Transverse colon (tissue), 4 donors: ENCODE results near the gene TOB1. TPM values are rescaled to one million over a fixed set of nuclear protein-coding genes. Genes with fewer than 3 reads are reported as not detected.

ENCODE experiments used
- DNase-seq: peaks from one replicate; pipeline ENCODE4 v3.0.0-alpha.2; 2019
- H3K27ac ChIP-seq, 4 donors: fragments of 200-600 bp; sonication (generic); 2 replicates each; pipeline ENCODE4 v1.5.1; 2016 to 2018; ENCODE audit warnings: inconsistent platforms in 4 of 4
- H3K27me3 ChIP-seq: fragments of 200-600 bp; sonication (generic); 2 replicates; pipeline ENCODE4 v1.5.1; 2017; ENCODE audit warnings: inconsistent platforms
- H3K36me3 ChIP-seq, 4 donors: fragments of 200-600 bp; sonication (generic); 2 replicates each; pipeline ENCODE4 v1.5.1; 2017 to 2019; ENCODE audit warnings: inconsistent platforms in 4 of 4
- H3K4me1 ChIP-seq, 4 donors: fragments of 200-600 bp; sonication (generic); 2 replicates each; pipeline ENCODE4 v1.5.1; 2017 to 2020; ENCODE audit warnings: inconsistent platforms in 4 of 4
- H3K4me3 ChIP-seq, 4 donors: fragments of 200-600 bp; sonication (generic); 1 replicate in 1 of 4; 2 replicates in 3 of 4; pipeline versions ENCODE4 v1.5.1 to v1.6.1; 2017 to 2019; ENCODE audit warnings: inconsistent platforms in 4 of 4
- H3K9me3 ChIP-seq, 2 donors: fragments of 200-600 bp; sonication (generic); 2 replicates each; pipeline ENCODE4 v1.5.1; 2017 to 2019; ENCODE audit warnings: inconsistent platforms in 2 of 2
- EP300 ChIP-seq: sonication (generic); formaldehyde crosslinking; IDR thresholded peaks from one replicate; pipeline ENCODE4 v1.6.1; 2017; ENCODE audit warnings: antibody characterized with exemption, low read depth
- POLR2A ChIP-seq: fragments of 450-650 bp; IDR thresholded peaks from one replicate; pipeline ENCODE4 v1.6.1; 2016; ENCODE audit warnings: antibody characterized with exemption, mild to moderate bottlenecking, moderate library complexity
- POLR2AphosphoS5 ChIP-seq, 3 donors: sonication (generic); formaldehyde crosslinking; IDR thresholded peaks; one replicate each; pipeline ENCODE4 v1.6.1; 2016; ENCODE audit warnings: antibody characterized with exemption in 3 of 3
- WGBS, 2 donors: methylation state at CpG; one replicate each; pipeline ENCODE4 v1.1.5; 2018; ENCODE audit warnings: low coverage in 1 of 2; 5-methylcytosine and 5-hydroxymethylcytosine counted together
- in situ Hi-C, 4 donors: fragments of 200-750 bp; cut with MboI; loops; one replicate each; pipeline versions ENCODE4 v1.15.0 to v1.15.1; 2017; ENCODE audit warnings: low sequenced_read_pairs in 3 of 4, low pct_ligation_motif_present in 1 of 4, low pct_unique_long_range_greater_than_20kb in 1 of 4
- intact Hi-C: fragments of 100-400 bp; cut with DNase I; formaldehyde crosslinking; loops from one replicate; pipeline ENCODE4 v1.15.1; 2023; ENCODE audit warnings: low total_unique reads
- total RNA-seq, 4 donors: library from RNA; depleted of rRNA; stranded (reverse); fragments of >200 nt; gene quantifications; one replicate each; pipeline ENCODE4 v1.1.0, GENCODE V29; 2016
- TF ChIP-seq, protein P1 (sequence below), 5 experiments: fragments of 200-600 bp in 3 of 5; fragments of 450-650 bp in 2 of 5; sonication (generic) in 3 of 5; IDR thresholded peaks; 1 replicate in 2 of 5; 2 replicates in 3 of 5; pipeline ENCODE4 v1.5.1; 2016 to 2017; ENCODE audit warnings: antibody characterized with exemption in 5 of 5, inconsistent platforms in 3 of 5, mild to moderate bottlenecking in 2 of 5, moderate library complexity in 1 of 5

TOB1 gene
- total RNA-seq, 4 donors from 2014 or later, result 69.1 to 88.3 (median 75.5) TPM

DNA sequence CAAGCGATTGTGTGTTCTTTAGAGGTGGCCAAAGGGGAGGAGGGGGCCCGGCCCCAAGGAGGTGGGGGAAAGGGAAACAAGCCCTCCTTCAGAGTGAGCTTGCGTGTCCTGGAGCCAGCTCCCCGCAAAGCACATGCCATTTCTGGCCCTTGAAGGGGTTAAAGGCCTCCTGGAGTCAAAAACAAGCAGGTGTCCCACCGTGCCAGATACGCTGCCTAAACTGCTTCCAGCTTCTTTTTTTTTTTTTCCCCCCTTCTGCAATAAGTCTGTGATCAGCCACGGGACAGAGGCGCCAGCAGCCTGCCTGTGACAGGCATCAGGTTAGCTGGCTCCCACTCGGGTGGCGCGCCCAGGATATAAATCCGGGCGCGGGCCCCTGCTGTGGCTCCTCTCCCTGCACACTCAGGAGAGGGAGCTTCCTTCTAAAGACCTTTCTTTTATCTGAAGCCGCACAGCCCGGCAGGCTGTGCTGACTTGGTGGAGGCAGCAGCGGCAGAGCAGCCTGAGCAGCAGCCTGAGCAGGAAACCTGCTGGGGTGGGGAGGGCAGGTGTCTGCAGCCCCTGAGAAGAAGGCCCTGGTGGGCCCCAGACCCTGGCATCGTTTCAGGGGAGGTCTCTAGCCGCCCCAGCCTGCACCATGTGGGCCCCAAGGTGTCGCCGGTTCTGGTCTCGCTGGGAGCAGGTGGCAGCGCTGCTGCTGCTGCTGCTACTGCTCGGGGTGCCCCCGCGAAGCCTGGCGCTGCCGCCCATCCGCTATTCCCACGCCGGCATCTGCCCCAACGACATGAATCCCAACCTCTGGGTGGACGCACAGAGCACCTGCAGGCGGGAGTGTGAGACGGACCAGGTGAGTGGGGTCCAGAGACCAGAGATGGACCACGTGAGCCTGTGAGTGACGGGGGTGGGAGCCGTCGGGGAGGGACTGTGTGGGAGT, 30.6 kb downstream of the TOB1 start, which contains the start of gene WFIKKN2:
Gene WFIKKN2 (plus strand): TSS at position 286 of the 934 bp plus-strand sequence. CDS start 352 bp downstream, at position 638.
- intact Hi-C loops (no loop called here), in situ Hi-C loops (loop anchor here in 2 of 4 donors (10.0 to 25.0 kb wide), 2 partner anchors 291 to 298 kb away; partner anchors contain the start of genes SPATA20 (in 2 of the 2) and EPN3 (in 1 of the 2))
- H3K36me3 ChIP-seq, result no peaks in the 10 kb centered on the region
- peaks cover 0 to 15% (median 13%) of the 10 kb centered on the region in 4 donors for H3K4me1 ChIP-seq
- no peak within 1 kb of the TSS for H3K27ac ChIP-seq
- WGBS, 2 donors, result 44% methylated on average over 25 of the region's 39 CpGs; no CpG with 5 or more reads in 1 of the 2 donors
- DNase-seq, result peak; percentile 26
- peak within 1 kb of the TSS in 3 of 4 donors; percentile 14 to 34 (median 14) for H3K4me3 ChIP-seq
- H3K9me3 ChIP-seq, result no peaks in the 10 kb centered on the region
- TF ChIP-seq POLR2AphosphoS5 (IDR thresholded peaks at IDR 0.05) (no peak), EP300 (no peak), POLR2A (no peak)
- TF ChIP-seq, protein P1, sequence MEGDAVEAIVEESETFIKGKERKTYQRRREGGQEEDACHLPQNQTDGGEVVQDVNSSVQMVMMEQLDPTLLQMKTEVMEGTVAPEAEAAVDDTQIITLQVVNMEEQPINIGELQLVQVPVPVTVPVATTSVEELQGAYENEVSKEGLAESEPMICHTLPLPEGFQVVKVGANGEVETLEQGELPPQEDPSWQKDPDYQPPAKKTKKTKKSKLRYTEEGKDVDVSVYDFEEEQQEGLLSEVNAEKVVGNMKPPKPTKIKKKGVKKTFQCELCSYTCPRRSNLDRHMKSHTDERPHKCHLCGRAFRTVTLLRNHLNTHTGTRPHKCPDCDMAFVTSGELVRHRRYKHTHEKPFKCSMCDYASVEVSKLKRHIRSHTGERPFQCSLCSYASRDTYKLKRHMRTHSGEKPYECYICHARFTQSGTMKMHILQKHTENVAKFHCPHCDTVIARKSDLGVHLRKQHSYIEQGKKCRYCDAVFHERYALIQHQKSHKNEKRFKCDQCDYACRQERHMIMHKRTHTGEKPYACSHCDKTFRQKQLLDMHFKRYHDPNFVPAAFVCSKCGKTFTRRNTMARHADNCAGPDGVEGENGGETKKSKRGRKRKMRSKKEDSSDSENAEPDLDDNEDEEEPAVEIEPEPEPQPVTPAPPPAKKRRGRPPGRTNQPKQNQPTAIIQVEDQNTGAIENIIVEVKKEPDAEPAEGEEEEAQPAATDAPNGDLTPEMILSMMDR (IDR thresholded peaks at IDR 0.05), result no peak
- peaks cover 24% of the 10 kb centered on the region for H3K27me3 ChIP-seq

DNA sequence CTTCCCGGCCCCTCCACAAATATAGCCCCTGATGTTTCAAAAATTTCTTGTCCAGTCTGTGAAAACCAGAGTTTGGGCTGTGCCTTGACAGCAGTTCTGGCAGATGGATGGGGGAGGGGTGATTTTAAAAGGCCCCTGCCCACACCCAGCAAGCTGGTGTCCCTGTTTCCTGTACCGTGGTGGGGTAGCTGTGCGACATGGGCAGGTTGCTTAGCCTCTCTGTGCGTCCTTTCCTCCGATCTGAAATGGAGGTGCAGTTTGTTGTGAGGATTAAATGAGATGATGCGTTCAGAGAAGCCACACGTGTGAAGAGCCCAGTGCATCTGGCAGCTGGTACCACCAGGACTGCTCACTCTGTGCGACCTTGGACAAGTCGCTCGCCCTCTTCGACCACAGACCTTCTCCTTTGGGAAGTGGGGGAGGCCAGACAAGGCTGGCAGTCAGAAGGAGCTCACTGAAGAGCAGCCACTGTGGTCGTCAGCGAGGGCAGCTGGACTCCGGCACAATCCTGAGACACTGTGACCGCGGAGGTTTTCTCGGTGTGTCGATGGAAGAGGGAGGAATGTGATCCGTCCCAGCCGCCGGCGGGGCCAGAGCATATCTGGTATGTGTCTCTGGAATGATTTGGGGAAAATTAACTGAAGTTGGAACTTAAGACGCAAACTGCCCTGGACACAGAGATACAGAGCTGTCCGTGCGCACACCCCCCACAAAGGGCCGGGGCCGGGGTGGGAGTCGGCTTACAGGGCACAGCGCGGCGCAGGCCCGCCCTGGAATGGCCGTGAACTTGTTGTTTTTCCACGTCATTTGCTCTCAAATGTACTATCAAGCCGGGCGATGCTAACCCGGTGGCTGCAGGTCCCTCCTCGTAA, 31.5 kb downstream of the TOB1 start:
- Histone ChIP-seq H3K9me3 (no peaks in the 10 kb centered on the region), H3K27ac (no peak overlapping the region), H3K4me1 (peaks cover 0 to 15% (median 13%) of the 10 kb centered on the region in 4 donors), H3K4me3 (peak overlapping the region in 3 of 4 donors; percentile 14 to 34 (median 14)), H3K36me3 (no peaks in the 10 kb centered on the region), H3K27me3 (peaks cover 24% of the 10 kb centered on the region)
- intact Hi-C loops, result no loop called here
- no peak for DNase-seq
- 57% methylated on average over 38 of the region's 38 CpGs; no CpG with 5 or more reads in 1 of the 2 donors for WGBS, 2 donors
- in situ Hi-C loops, result loop anchor here in 2 of 4 donors (10.0 to 25.0 kb wide), 2 partner anchors 290 to 297 kb away; partner anchors contain the start of genes SPATA20 (in 2 of the 2) and EPN3 (in 1 of the 2)
- no peak for TF ChIP-seq POLR2AphosphoS5 (IDR thresholded peaks at IDR 0.05)
- TF ChIP-seq, protein P1 (IDR thresholded peaks at IDR 0.05), result no peak
- TF ChIP-seq POLR2A, result no peak
- TF ChIP-seq EP300, result no peak

DNA sequence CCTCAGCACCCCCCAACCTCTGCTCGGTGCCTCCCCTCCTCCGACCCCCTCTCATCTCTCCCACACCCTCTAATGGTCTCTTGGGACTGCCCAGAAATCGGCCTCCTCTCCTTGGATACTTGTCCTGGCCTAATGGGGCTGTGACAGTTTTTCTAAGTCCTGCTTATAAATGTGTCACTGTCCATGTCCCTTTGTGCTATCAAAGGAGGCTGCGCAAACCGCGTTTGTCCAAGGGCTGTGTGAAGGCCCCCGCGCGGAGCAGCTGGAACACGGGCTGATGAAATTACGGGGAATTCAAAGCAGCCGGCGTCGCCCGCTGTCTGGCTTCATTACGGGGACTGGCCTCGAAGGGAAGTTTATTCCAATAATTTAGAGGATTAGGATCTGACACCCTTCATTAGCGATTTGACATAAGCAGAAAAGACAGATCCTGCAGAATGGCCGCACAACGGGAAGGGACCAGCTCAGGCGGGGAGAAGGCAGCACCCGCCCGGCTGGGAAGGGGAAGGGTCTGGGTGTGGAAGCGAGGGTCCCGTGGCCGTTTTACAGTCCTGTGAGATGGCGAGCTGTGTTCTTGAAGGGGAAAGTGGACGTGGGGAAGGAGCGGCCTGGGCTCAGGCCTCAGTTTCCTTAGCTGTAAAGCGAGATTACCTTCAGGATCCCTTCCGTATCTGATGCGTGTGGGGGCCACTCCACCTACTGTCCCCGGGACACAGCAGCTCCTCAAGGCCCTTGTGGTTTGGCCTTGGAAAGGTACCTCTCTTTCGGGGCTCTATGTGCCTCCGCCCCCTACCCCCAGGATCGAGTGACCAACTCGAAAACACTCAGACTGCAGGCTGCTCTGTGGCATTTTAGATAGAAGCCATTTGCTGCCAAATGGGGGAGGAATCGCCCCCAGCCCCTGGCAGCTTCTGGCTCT, 32.4 kb downstream of the TOB1 start:
- Histone ChIP-seq H3K9me3 (no peaks in the 10 kb centered on the region), H3K36me3 (no peaks in the 10 kb centered on the region), H3K4me3 (no peak overlapping the region), H3K27me3 (peaks cover 24% of the 10 kb centered on the region), H3K4me1 (peaks cover 0 to 15% (median 13%) of the 10 kb centered on the region in 4 donors), H3K27ac (no peak overlapping the region)
- DNase-seq, result no peak
- in situ Hi-C loops, result loop anchor here in 2 of 4 donors (10.0 to 25.0 kb wide), 2 partner anchors 289 to 296 kb away; partner anchors contain the start of genes SPATA20 (in 2 of the 2) and EPN3 (in 1 of the 2)
- intact Hi-C loops, result no loop called here
- TF ChIP-seq, protein P1 (IDR thresholded peaks at IDR 0.05), result no peak
- TF ChIP-seq POLR2A (no peak), POLR2AphosphoS5 (IDR thresholded peaks at IDR 0.05) (no peak), EP300 (no peak)
- 81 to 92% methylated on average over 12 to 38 of the region's 38 CpGs for WGBS, 2 donors
